Mesenchymal stem cell (in vitro differentiated cells and primary cell): ENCODE results near the gene HEY2.

Experiments used
- DNase-seq: peaks from one replicate; pipeline ENCODE4 v3.0.0-alpha.2; 2013
- H2AFZ ChIP-seq: one replicate; pipeline ENCODE4 v1.6.1; 2013; ENCODE audit warnings: low read depth, mild to moderate bottlenecking, control low read depth, inconsistent platforms, low read length, moderate library complexity
- H2AK5ac ChIP-seq: 2 replicates; pipeline ENCODE4 v1.6.1; 2013; ENCODE audit warnings: low read length, moderate library complexity, mild to moderate bottlenecking, inconsistent platforms; ENCODE audit not compliant: severe bottlenecking
- H2BK120ac ChIP-seq: one replicate; pipeline ENCODE4 v1.6.1; 2013; ENCODE audit warnings: low read depth, mild to moderate bottlenecking, inconsistent platforms, low read length, moderate library complexity
- H2BK12ac ChIP-seq, 2 experiments: one replicate each; pipeline ENCODE4 v1.6.1; 2013; ENCODE audit warnings: inconsistent platforms in 2 of 2, low read length in 2 of 2, mild to moderate bottlenecking in 2 of 2, moderate library complexity in 2 of 2, control low read depth in 1 of 2
- H2BK15ac ChIP-seq: one replicate; pipeline ENCODE4 v1.6.1; 2013; ENCODE audit warnings: mild to moderate bottlenecking, low read depth, inconsistent platforms; ENCODE audit not compliant: poor library complexity, severe bottlenecking
- H2BK5ac ChIP-seq: 2 replicates; pipeline ENCODE4 v1.6.1; 2013; ENCODE audit warnings: low read depth, mild to moderate bottlenecking, low read length, control low read depth, inconsistent platforms; ENCODE audit not compliant: poor library complexity, severe bottlenecking
- H3K14ac ChIP-seq, 2 experiments: one replicate each; pipeline ENCODE4 v1.6.1; 2013; ENCODE audit warnings: inconsistent platforms in 2 of 2, low read length in 2 of 2, control low read depth in 1 of 2, mild to moderate bottlenecking in 1 of 2, moderate library complexity in 1 of 2
- H3K18ac ChIP-seq, 2 experiments: one replicate each; pipeline ENCODE4 v1.6.1; 2013; ENCODE audit warnings: inconsistent platforms in 2 of 2, low read length in 2 of 2, control low read depth in 1 of 2, low read depth in 1 of 2, mild to moderate bottlenecking in 1 of 2
- H3K23ac ChIP-seq, 2 experiments: one replicate each; pipeline ENCODE4 v1.6.1; 2013; ENCODE audit warnings: inconsistent platforms in 2 of 2, low read length in 2 of 2, mild to moderate bottlenecking in 2 of 2, moderate library complexity in 2 of 2, control low read depth in 1 of 2
- H3K27ac ChIP-seq: 2 replicates; pipeline ENCODE4 v1.5.1; 2013; ENCODE audit warnings: mild to moderate bottlenecking, moderate library complexity, low read length, control low read depth, inconsistent platforms; ENCODE audit not compliant: poor library complexity, severe bottlenecking
- H3K27me3 ChIP-seq, 2 experiments: 2 replicates each; pipeline versions ENCODE4 v1.6.1 to v1.7.0; 2013; ENCODE audit warnings: low read length in 2 of 2, mild to moderate bottlenecking in 2 of 2, moderate library complexity in 2 of 2, control low read depth in 1 of 2, inconsistent platforms in 1 of 2; ENCODE audit not compliant: control insufficient read depth in 1 of 2, insufficient read depth in 1 of 2
- H3K36me3 ChIP-seq, 2 experiments: 2 replicates each; pipeline versions ENCODE4 v1.6.1 to v1.7.0; 2013; ENCODE audit warnings: low read length in 2 of 2, control low read depth in 1 of 2, inconsistent platforms in 1 of 2, low read depth in 1 of 2, mild to moderate bottlenecking in 1 of 2; ENCODE audit not compliant: insufficient read depth in 2 of 2, control insufficient read depth in 1 of 2
- H3K4ac ChIP-seq, 2 experiments: one replicate each; pipeline ENCODE4 v1.6.1; 2013; ENCODE audit warnings: inconsistent platforms in 2 of 2, low read length in 2 of 2, mild to moderate bottlenecking in 2 of 2, moderate library complexity in 2 of 2, control low read depth in 1 of 2, low read depth in 1 of 2
- H3K4me1 ChIP-seq: 2 replicates; pipeline ENCODE4 v1.6.1; 2013; ENCODE audit warnings: low read depth, low read length, control low read depth; ENCODE audit not compliant: control insufficient read depth, insufficient read depth
- H3K4me2 ChIP-seq: 2 replicates; pipeline ENCODE4 v1.6.1; 2013; ENCODE audit warnings: low read length, mild to moderate bottlenecking, inconsistent platforms; ENCODE audit not compliant: poor library complexity, severe bottlenecking
- H3K4me3 ChIP-seq, 2 experiments: 2 replicates each; pipeline versions ENCODE4 v1.5.1 to v1.7.0; 2013; ENCODE audit warnings: low read length in 2 of 2, mild to moderate bottlenecking in 2 of 2, control low read depth in 1 of 2, low read depth in 1 of 2; ENCODE audit not compliant: insufficient read depth in 1 of 2
- H3K79me1 ChIP-seq: replicated peaks from 2 replicates; pipeline ENCODE4 v1.6.1; 2013; ENCODE audit warnings: mild to moderate bottlenecking, control low read depth, low read length, inconsistent platforms; ENCODE audit not compliant: poor library complexity, severe bottlenecking
- H3K9ac ChIP-seq: 2 replicates; pipeline ENCODE4 v1.7.0; 2013; ENCODE audit warnings: mild to moderate bottlenecking, low read length, moderate library complexity
- H3K9me3 ChIP-seq: 2 replicates; pipeline ENCODE4 v1.7.0; 2013; ENCODE audit warnings: mild to moderate bottlenecking, low read length; ENCODE audit not compliant: control insufficient read depth
- H4K8ac ChIP-seq: one replicate; pipeline ENCODE4 v1.6.1; 2013; ENCODE audit warnings: inconsistent platforms, mild to moderate bottlenecking, low read length, moderate library complexity
- H4K91ac ChIP-seq: one replicate; pipeline ENCODE4 v1.6.1; 2013; ENCODE audit warnings: mild to moderate bottlenecking, low read length, inconsistent platforms
- WGBS: methylation state at CpG from one replicate; pipeline ENCODE4 v1.1.7; 2013; ENCODE audit warnings: mixed read lengths; 5-methylcytosine and 5-hydroxymethylcytosine counted together

Gene HEY2

GRCh38 chr6:125807293-125807692 is 57.9 kb downstream of the HEY2 start:
- Histone ChIP-seq H3K23ac (no peak overlapping the region), H4K91ac (no peak overlapping the region), H3K79me1 (peaks cover 15% of the 10 kb centered on the region), H2BK120ac (no peak overlapping the region), H3K36me3 (peaks cover 0 to 14% of the 10 kb centered on the region in 2 experiments), H2AK5ac (no peak overlapping the region), H3K4me1 (peaks cover 10% of the 10 kb centered on the region), H2AFZ (no peak overlapping the region), H2BK12ac (no peak overlapping the region), H3K9me3 (no peaks in the 10 kb centered on the region), H3K4me2 (no peak overlapping the region), H2BK15ac (no peak overlapping the region), H3K18ac (no peak overlapping the region), H3K27me3 (no peaks in the 10 kb centered on the region), H3K9ac (no peak overlapping the region), H3K4ac (no peak overlapping the region), H3K4me3 (no peak overlapping the region), H2BK5ac (no peak overlapping the region), H4K8ac (no peak overlapping the region), H3K14ac (no peak overlapping the region), H3K27ac (no peak overlapping the region)
- WGBS: 93% methylated on average over 3 of the region's 4 CpGs
- no peak for DNase-seq

- Histone ChIP-seq H3K9ac (no peak overlapping the region), H2BK15ac (no peak overlapping the region), H3K79me1 (peaks cover 12% of the 10 kb centered on the region), H3K27me3 (no peaks in the 10 kb centered on the region), H3K27ac (no peak overlapping the region), H4K8ac (no peak overlapping the region), H3K4me2 (no peak overlapping the region), H3K18ac (no peak overlapping the region), H3K4ac (no peak overlapping the region), H2BK120ac (no peak overlapping the region), H3K23ac (no peak overlapping the region), H3K4me3 (no peak overlapping the region), H3K4me1 (peaks cover 14% of the 10 kb centered on the region), H3K9me3 (no peaks in the 10 kb centered on the region), H3K36me3 (peaks cover 0 to 9% of the 10 kb centered on the region in 2 experiments), H2AFZ (no peak overlapping the region), H2BK12ac (no peak overlapping the region), H4K91ac (no peak overlapping the region), H2BK5ac (no peak overlapping the region), H3K14ac (peak overlapping the region in 1 of 2 experiments; percentile 9), H2AK5ac (no peak overlapping the region)
- no peak for DNase-seq
- 68% methylated on average over 4 of the region's 4 CpGs for WGBS
Measured at GRCh38 chr6:125808060-125808459, 58.6 kb downstream of the HEY2 start.

GRCh38 chr6:125808591-125808990 is 59.2 kb downstream of the HEY2 start:
- no peak overlapping the region for H3K4me3 ChIP-seq
- H3K14ac ChIP-seq: no peak overlapping the region
- H4K91ac ChIP-seq: no peak overlapping the region
- peaks cover 15% of the 10 kb centered on the region for H3K4me1 ChIP-seq
- no peak overlapping the region for H2AK5ac ChIP-seq
- H3K23ac ChIP-seq: no peak overlapping the region
- H2BK12ac ChIP-seq: no peak overlapping the region
- H2BK120ac ChIP-seq: no peak overlapping the region
- H4K8ac ChIP-seq: no peak overlapping the region
- no peaks in the 10 kb centered on the region for H3K9me3 ChIP-seq
- H3K36me3 ChIP-seq: peaks cover 0 to 9% of the 10 kb centered on the region in 2 experiments
- no peak for DNase-seq
- no peak overlapping the region for H2BK5ac ChIP-seq
- H3K4me2 ChIP-seq: no peak overlapping the region
- no peak overlapping the region for H3K18ac ChIP-seq
- no peak overlapping the region for H3K27ac ChIP-seq
- H2BK15ac ChIP-seq: no peak overlapping the region
- H3K79me1 ChIP-seq: peaks cover 13% of the 10 kb centered on the region
- no peak overlapping the region for H3K4ac ChIP-seq
- no peak overlapping the region for H2AFZ ChIP-seq
- H3K27me3 ChIP-seq: no peaks in the 10 kb centered on the region
- H3K9ac ChIP-seq: no peak overlapping the region

GRCh38 chr6:125809570-125810170 is 60.2 kb downstream of the HEY2 start:
- WGBS: 98% methylated on average over 3 of the region's 3 CpGs
- Histone ChIP-seq H3K9me3 (no peaks in the 10 kb centered on the region), H3K27me3 (no peaks in the 10 kb centered on the region), H3K79me1 (peaks cover 15% of the 10 kb centered on the region), H3K9ac (no peak overlapping the region), H3K18ac (no peak overlapping the region), H3K23ac (no peak overlapping the region), H3K4me3 (no peak overlapping the region), H4K8ac (no peak overlapping the region), H3K4me1 (peaks cover 15% of the 10 kb centered on the region), H3K27ac (no peak overlapping the region), H3K4ac (no peak overlapping the region), H2AK5ac (no peak overlapping the region), H3K36me3 (peaks cover 0 to 9% of the 10 kb centered on the region in 2 experiments), H3K14ac (no peak overlapping the region), H2BK120ac (no peak overlapping the region), H3K4me2 (no peak overlapping the region), H4K91ac (no peak overlapping the region), H2BK15ac (no peak overlapping the region), H2AFZ (no peak overlapping the region), H2BK12ac (no peak overlapping the region), H2BK5ac (no peak overlapping the region)
- DNase-seq: no peak
